ENCODE measurements around the gene PIR.

Gene PIR

GRCh38 chrX:15336023-15336413 lies 157.1 kb downstream of the PIR start:
- peak; percentile 28 for DNase-seq

- DNase-seq: peak; percentile 93
These were observed 157.8 kb downstream of the PIR start, which contains the start of gene PIGA for GRCh38 chrX:15335135-15336022. PIGA (minus strand) TSS chrX:15335523; CDS start chrX:15331930, 3,593 bp downstream.
